Left kidney (tissue), 2 donors: ENCODE measurements around the gene SNED1. TPM values are rescaled to one million over a fixed set of nuclear protein-coding genes. Genes with fewer than 3 reads are reported as not detected.

Experiments used
- DNase-seq: peaks from one replicate; pipeline ENCODE4 v3.0.0-alpha.2; 2013
- polyA plus RNA-seq: library from polyadenylated mRNA; unstranded; fragments of 120-200 nt; gene quantifications from one replicate; pipeline ENCODE4 v1.2.1, GENCODE V29; 2013; ENCODE audit not compliant: insufficient read length

Gene SNED1
- polyA plus RNA-seq, 1 donor, result 8.2 TPM

GRCh38 chr2:240959941-240960308, 38.5 kb upstream of the SNED1 start:
- DNase-seq, result no peak

DNA sequence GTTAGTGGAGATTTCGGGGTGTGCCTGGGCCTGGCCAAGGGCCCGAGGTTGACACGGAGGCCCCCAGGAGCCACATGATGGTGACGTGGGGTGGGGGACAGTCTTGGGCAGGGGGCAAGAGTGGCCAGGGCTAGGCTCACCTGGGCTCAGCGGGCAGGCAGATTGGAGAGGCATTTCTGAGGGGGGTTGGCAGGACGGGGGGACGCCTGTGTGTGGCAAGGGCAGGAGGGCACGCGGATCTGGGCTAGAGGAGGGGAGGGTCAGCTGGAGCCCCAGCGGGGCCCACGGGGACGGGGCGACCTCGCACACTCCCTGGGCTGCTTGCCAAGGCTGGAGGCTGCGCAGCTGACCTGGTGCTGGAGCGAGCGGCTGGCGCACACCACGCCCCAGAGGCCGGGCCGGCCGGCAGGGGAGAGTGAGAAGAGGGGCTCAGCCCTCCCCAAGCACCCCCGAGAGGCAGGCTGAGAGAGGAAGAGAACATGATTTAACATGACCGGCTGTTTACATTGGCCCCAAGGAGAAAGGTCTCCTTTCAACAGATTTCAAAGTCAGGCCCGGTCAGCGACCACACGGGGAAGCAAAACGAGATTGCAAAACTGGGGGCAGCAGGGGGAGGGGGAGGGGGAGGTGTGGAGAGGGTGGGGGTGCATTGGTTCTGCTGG, 38.0 kb upstream of the SNED1 start:
- peak; percentile 78 for DNase-seq

DNA sequence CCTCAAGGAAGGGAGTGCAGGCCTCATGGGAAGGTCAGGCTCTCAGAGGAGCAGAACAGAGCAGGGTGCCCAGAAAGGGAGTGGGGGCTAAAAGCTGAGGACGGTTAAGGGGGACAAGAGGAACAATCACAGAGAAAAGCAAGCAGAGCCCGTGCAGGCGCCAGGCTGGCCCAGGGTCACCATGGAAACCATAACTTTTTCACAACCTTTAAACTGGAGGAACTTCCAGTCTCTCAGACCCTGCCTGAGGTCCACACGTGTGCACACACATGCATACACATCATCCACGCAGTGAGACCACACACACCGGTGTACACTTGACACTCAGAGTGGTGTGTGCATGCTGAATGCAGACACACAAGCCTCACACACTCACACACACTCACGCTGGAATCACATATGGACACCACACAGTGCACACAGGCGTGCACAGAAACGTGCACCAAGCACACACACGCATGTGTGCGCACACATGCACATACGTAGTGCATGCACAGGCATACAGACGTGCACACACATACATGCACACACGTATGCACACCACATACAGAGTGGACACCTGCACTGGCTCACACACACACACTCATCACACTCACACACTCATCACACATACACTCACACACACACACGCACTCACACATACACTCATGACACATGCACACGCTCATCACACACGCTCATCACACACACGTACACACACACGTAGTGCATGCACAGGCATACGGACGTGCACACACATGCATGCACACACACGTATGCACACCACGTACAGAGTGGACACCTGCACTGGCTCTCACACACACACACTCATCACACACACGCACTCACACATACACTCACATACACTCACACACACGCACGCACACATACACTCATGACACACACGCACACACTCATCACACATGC, 37.2 kb upstream of the SNED1 start:
- peak; percentile 42 for DNase-seq

DNA sequence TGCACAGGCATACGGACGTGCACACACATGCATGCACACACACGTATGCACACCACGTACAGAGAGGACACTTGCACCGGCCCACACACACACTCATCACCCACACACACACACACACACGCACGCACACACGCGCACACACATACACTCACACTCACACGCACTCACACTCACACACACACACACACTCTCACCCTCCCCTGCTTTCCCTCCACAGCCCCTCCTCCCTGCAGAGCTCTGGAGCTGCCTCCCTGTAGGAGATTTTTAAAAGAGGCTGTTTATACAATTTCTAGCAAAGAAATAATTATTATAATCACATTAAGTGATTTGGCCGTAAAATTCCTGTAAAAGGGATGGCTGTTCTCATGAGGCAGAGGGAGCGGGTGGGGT, 36.5 kb upstream of the SNED1 start:
- no peak for DNase-seq

DNA sequence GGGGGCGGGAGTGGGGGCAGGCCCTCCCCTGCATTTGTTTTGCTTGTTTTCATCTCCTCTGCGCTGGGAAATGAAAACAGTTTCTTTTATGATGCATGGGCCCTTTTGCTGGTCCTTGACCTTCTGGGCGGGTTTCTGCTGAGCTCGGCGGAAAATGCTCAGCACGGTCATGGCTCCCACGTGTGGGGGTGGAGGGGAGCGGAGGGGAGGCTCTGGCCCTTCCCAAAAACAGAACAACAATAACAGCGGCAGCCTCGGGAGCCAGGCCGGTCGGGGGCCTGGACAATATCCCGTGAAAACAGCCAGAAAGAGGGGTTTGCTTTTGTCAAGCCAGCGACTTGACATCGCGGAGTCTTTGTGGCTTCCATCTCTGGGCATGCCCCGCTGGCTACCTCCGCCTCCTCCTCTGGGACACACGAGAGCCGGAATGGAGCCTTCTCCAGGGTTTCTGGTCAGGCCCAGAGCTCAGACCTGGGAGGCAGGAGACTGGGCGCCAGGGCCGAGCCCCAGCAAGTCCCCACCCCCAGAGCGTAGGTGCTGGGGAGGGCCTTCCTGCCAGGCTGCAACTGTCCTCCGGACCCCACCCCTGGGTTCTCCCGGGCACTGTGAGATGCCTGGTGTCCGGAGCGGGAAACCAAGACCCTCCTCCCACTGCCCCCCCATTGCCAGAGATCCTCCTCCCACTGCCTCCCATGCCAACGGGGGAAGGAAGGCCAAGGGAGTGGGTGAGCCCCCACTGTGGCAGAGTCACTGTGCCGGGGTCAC, 35.9 kb upstream of the SNED1 start:
- DNase-seq, result peak; percentile 86

GRCh38 chr2:240963065-240963867, 35.2 kb upstream of the SNED1 start:
- DNase-seq, result no peak

GRCh38 chr2:240963868-240964703, 34.3 kb upstream of the SNED1 start:
- DNase-seq, result no peak

DNA sequence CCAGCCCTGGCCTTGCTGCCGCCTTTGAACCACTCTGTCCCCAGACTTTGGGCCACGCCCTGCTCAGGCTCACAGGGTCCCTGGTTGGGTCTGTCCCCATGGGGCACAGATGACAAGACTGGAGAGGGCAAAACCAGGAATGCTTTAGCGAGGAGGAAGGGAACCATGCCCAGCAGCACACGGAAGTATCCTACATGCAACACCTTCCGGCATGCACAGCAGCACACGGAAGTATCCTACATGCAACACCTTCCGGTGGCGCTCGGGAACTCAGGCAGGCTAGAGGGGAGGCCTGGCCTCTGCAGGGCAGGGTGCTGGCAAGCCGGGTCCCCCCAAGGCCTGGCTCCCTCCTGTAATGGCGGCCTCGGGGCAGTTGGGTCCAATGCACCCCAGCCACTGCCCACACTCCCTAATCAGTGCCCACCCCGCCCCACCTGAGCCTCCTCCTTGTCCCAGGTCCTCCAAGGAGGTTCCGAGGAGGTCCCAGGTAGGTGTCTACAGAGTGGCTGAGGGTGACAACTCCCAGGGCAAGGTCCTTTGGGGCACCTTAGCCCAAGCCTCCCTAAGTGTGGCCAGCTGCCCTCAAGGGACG, 33.6 kb upstream of the SNED1 start:
- DNase-seq, result no peak

DNA sequence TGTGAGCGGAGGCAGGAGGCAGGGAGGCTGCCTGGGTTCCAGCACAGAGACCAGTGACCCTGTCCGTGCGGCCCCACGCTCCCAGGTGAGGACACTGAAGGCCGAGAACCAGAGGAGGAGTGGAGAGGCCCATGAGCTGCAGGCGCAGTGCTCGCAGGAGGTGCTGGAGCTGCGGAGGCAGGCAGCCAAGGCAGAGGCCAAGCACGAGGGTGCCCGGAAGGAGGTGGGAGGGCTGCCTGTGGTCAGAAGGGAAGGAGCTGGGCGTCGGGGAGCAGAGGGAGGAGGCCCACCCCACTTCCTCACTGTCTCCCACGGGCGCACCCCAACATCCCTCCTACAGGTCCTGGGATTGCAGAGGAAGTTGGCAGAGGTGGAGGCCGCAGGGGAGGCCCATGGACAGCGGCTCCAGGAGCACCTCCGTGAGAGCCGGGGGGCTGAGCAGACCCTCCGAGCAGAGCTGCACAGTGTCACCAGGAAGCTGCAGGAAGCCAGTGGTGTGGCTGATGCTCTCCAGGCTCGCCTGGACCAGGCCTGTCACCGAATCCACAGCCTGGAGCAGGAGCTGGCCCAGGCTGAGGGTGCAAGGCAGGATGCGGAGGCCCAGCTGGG, 33.0 kb upstream of the SNED1 start:
- no peak for DNase-seq

DNA sequence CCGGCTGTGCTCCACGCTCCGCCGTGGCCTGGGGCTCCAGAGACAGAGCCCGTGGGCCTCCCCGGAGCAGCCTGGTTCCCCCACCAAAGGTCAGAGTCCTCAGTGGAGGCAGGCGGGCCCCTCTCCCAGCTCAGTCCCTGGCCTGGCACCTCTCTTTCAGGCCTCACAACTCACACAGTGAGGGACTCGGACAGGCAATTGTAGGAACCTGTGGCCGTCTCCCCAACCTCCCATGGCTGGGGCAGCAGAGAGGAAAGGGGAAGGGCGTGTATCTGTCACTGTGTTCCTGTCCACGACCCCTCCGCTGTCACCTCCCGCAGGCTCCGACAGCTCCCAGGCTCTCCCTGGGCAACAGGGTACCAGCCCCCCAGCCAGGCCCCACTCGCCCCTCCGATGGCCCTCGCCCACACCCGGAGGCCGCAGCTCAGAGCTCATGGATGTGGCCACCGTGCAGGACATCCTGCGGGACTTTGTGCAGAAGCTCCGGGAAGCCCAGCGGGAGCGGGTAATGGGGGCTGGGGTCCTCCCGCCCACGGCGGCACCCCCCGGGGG, 32.4 kb upstream of the SNED1 start:
- DNase-seq, result no peak

DNA sequence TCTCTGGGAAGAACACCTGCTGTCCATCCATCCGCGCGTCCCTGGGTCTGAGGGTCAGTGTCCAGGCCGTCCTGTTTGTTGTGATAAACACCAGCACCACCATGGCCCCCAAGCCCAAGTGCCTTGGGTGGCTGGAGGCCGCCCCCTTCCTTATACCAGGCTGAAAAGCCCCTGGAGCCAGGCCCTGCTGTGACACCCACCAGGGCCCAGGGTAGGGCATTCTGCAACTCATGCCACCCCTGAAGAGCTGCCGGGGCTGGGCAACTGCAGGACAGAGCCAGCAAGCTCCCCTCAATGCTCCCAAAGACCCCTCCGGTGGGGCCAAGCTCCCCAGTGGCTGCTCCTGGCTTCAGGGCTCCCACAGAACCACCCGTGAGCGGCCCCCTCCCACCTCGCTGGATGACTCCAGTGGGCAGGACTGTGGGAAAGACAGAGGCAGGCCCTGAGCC, 31.9 kb upstream of the SNED1 start:
- DNase-seq, result no peak

- no peak for DNase-seq
These were observed 31.3 kb upstream of the SNED1 start for GRCh38 chr2:240966906-240967680.

- DNase-seq, result no peak
These were observed 30.5 kb upstream of the SNED1 start for GRCh38 chr2:240967681-240968621.

DNA sequence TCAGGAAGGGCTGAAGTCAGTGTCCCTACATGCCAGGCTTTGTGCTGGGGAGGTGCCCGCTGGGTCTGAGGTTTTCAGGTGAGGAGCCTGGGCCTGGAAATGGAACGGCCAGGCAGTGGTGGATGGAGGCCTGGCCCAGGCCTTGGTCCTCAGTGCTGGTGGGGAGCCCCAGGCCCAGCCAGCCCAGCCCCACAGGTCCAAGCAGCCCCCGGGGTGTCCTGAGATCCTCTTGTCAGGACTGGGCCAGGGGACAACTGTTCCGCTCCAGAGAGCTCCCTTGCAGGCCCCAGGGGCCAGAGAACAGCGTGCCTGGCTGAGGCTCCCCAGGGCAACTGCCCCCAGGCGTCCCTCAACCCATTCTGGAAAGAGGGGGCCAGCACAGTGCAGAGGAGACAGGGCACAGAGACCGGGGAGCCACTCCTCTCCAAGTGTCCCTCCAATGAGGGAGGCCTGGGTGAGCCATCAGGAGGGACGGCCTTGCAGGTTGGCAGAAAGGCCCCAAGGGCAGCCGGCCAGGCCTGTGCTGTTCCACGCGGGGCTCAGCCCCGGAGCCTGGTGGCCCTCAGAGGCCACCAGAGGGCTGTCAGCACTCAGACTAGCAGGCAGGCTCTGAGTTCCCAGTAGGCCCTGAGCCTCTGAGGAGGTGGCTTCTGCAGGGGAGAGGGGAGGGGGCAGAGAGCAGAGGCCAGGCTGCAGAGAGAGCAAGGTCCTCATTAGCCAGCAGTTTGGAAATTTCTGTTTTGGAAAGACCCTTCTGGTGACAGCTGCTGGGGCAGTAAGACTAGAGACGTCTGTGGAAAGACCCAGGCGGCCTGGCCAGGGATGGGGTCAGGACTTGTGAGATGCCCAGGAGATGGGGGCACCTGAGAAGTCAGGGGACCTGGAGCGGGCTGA, 29.4 kb upstream of the SNED1 start:
- no peak for DNase-seq

- no peak for DNase-seq
These were observed 28.3 kb upstream of the SNED1 start for GRCh38 chr2:240970104-240970503.

GRCh38 chr2:240970816-240971215, 27.6 kb upstream of the SNED1 start:
- DNase-seq, result no peak

GRCh38 chr2:240972201-240972600, 26.2 kb upstream of the SNED1 start:
- no peak for DNase-seq
